ELF-1 (cell line): ENCODE measurements around the gene NADK.

ENCODE experiments used
- DNase-seq: peaks from one replicate; pipeline ENCODE4 v3.0.0-alpha.2; 2016; ENCODE audit warnings: low read depth, low spot score

Gene NADK, protein sequence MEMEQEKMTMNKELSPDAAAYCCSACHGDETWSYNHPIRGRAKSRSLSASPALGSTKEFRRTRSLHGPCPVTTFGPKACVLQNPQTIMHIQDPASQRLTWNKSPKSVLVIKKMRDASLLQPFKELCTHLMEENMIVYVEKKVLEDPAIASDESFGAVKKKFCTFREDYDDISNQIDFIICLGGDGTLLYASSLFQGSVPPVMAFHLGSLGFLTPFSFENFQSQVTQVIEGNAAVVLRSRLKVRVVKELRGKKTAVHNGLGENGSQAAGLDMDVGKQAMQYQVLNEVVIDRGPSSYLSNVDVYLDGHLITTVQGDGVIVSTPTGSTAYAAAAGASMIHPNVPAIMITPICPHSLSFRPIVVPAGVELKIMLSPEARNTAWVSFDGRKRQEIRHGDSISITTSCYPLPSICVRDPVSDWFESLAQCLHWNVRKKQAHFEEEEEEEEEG

DNA sequence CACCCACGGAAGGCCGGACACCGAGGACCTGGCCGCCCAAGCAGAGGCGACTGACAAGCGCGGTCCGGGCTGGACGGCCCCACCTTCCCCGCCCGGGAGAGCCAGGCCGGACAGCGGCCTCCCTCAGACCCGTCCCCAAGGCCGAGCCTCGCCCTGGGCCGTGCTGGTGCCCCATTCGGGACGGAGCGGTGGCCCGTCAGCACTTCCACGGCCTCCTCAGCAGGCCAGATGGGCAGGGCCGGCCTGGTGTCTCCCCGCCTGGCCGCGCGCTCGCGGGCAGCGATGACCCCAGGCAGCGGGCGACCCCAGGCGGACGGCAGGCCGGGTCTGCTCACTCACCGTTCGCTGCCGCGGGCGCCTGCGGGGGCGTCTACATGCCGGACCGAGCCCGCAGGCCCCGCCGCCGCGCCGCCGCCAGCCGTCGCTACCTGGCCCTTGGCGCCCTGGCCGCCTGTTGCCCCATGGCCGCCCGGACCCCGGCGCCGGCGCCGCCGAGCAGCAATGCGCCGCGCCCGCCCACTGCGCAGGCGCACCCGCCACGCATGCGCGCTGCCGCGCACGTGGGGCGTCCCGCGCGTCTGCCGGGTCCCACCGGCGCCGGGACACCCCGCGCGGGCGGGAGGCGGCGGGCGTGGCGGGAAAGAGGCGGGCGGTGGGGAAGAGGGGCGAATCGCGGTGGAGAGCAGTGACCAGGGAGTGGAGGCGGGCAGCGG, at the start of gene NADK:
Gene NADK, minus strand, starts transcription at position 521 of the 713 bp plus-strand sequence. CDS start 13,064 bp downstream, outside the sequence.
- peak; percentile 44 for DNase-seq

GRCh38 chr1:1827089-1827848, 49.0 kb upstream of the NADK start:
- DNase-seq: no peak

DNA sequence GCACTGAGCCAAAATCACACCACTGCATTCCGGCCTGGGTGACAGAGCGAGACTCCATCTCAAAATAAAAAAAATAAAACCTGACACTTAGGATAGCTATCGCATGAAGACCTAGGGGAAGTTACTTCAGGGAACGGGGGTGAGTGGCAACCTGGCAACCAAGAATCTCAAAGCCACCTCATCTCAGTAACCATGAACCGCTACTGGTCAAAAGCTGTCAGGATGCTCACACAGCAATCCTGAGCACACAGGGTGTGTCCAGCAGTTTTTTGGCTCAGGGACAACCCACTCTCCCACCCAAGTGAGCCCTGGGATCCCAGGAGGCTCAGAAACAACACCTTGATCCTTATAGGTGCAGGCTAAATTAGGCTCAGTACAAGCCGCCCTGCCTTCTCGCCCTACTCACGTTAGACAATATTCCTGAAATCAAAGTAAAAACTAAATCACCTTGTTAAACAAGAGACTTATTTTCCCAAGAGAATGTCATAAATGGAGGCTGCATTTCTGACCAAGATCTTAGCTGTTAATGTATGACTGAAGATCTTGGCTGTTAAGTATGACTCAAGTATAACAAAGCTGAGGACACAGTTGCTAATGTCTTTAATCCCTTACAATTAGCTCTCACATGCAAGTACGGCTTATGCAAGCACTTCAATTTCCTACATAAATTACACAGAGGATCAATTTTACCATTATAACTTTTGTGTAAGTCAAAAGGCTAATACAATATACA, 48.3 kb upstream of the NADK start:
- no peak for DNase-seq

GRCh38 chr1:1825217-1825616, 46.9 kb upstream of the NADK start:
- DNase-seq: no peak

GRCh38 chr1:1819762-1820161, 41.5 kb upstream of the NADK start:
- no peak for DNase-seq

- no peak for DNase-seq
These were observed 39.0 kb upstream of the NADK start for GRCh38 chr1:1817221-1817620.

GRCh38 chr1:1815606-1816281, 37.5 kb upstream of the NADK start:
- no peak for DNase-seq

GRCh38 chr1:1809489-1809888, 31.2 kb upstream of the NADK start:
- no peak for DNase-seq

DNA sequence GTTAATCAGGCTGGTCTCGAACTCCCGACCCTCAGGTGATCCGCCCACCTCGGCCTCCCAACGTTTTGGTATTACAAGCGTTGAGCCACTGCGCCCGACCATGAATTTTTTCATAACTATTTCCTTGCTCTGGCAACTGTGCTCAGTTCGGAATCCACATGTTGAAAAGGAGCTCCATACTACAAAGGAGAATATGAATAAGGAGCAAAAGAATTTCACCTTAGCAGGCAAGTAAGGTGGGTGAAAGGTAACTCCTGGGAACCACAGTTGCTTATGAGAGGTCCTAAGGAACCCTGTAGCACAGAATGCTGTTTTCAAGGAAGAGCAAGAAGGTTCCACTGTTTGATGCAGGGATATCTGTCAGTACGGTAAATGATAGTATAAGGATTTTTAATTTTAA, 29.9 kb upstream of the NADK start:
- no peak for DNase-seq

DNA sequence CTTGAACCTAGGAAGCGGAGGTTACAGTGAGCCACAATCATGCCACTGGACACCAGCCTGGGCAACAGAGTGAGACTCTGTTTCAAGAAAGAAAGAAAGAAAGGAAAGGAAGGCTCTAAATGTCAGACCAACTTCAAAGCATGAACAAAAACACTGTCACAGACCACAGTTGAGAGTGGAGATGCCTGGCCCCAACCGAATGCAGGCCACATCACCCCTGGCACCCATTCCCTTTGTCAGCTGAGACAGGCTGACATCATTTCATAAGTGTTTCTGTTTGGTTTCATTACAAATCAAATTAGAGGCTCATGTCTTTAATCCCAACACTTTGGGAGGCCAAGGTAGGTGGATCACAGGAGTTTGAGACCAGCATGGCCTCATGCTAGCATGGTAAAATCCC, 28.6 kb upstream of the NADK start:
- no peak for DNase-seq

DNA sequence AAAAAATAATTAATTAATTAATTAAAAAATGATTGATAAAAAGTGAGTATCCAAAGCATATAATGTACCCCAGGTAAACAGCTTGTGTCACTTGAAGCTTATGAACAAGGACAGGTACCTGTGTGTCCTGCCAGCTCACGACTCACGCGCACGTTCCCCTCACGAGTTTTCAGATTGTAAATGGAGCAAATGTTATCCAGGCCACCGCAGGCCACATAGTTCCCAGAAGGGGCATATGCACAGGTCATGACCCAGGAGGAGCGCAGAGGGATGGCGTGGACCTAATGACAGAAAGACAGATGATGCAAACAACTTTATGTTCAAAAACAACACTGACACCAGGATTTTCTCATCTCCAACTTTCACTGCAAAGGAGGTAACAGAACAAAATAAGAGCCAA, 26.0 kb upstream of the NADK start:
- no peak for DNase-seq

DNA sequence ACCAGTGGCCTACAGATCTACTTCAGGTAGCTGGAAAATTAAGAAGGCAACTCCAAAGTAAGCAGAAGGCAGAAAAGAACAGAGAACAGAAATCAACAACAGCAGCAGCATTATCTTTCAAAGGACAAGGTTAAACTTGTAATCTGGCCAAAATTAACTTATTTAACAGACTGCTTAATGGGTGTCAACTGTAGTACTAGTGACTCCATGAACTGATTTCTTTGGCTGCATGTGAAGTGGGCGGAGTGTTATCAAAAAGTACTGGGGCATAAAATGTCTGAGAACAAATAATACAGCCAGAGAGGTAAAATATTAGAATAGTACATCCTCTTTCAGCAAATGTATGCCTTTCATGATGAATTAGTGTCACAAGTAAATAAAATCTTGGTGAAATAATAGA, 24.6 kb upstream of the NADK start:
- DNase-seq: no peak

DNA sequence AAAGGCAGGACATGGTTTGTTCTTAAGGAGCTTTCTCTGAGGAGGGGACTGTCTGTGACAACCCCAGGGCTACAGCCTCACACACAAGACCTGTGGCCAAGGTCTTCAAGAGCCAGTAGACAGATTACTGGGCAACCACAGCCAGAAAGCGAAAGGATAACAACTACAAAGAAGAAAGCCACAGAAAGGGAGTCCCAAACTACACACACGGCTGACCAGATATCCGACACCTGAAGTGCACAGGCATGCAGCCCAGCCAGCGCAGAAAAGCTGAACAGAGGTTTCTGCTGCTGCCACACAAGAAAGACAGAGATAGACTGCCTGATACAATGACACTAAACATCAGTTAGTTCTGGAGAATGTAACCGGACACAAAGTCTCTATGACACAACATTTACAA, 21.4 kb upstream of the NADK start:
- no peak for DNase-seq

DNA sequence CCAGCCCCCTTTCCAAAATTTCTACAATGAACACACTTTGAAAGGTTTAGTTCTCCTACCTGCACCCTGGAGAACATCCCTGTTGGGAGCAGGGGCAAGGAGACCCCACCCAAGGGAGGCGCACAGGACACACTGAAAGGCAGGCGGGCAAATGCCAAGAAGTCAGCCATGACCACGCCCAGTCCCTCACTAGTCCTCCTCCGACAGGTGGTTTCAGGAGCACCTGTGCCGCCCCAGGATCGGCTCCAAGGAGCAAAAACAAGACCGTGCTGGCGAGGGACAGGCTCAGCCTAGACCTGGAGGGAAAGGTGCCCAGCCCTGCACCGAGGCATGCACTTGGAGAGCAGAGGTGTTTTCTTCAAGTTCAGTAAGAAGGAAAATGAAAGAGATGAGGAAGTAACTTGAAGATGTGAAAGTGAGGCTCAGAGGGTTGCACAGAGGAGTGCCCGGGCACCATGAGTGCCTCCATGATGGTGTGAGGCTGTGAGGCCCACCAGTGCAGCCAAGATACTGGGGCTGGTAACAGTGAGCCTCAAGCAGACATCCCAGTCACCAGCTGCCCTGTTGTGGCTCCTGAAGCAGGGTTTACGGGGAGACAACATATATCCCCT, 19.6 kb upstream of the NADK start:
- no peak for DNase-seq

DNA sequence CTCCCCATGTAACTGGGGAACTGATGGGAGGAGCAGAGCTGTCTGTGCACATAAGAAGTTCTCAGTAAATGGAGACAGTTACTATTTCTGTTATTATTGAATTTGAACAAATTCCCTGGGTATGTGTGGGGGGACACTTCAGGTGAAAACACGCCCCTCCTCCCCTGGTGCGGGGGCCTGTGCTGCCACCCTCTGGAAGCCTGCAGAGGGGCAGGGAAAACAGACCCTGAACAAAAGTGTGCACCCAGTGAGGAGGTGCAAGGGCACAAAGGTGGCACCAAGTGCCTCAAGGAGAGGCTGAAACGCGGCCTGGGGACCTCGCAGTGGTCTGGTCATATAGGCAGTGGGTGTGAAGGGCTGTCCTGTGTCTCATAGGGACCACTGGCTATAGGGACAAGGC, 18.2 kb upstream of the NADK start:
- no peak for DNase-seq

GRCh38 chr1:1794999-1795398, 16.7 kb upstream of the NADK start:
- DNase-seq: no peak

GRCh38 chr1:1793481-1794244, 15.4 kb upstream of the NADK start:
- no peak for DNase-seq

DNA sequence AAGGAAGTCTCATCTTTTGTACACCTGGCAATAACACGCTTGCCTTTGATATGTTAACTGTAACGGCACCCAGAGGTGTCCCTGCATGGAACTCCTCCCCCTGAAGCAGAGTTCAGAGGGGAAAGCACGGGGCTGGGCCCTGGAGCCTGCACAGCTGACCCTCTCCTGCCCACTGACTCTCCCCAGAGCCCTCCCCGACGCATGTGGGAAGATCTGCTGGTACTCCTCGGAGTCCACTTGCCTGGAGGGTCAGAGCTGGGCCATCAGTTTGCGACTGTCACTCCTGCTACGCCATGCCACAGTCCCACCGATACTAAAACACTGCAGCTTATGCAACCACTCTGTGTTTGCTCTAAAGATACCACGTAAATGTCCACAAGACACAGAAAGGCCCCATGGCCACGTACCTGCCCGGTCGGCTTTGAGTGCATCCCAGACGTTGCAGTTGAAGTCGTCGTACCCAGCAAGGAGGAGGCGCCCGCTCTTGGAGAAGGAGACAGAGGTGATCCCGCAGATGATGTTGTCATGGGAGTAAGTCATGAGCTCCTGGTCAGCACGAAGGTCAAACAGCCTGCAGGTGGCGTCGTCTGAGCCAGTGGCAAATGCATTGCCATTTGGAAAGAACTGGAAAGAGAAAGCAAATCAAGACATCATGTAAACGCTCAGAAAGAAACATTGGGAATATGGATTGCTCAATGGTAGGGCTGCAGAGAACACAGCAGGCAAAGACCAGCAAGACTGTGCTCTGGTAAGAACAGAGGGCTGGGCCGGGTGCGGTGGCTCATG, 10.6 kb upstream of the NADK start:
- peak; percentile 32 for DNase-seq

DNA sequence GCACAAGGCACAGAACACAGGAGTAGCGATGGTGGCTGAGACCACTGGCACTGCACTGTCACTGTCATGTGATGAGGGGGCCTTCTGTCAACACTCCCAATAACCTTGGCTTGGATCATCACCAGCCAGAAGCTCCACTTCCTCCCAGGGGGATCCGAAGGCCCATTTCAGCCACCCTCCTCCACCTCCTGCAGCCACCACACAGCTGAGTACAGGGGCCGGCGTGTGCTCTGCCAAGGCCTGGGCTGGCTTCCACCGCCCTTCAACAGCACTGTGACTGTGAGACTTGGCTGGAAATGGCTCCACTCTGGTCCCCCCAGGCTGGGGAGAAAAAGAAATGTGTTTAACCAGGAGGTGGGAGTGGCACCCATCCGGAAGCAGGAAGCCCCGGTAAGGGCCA, 9.9 kb upstream of the NADK start:
- DNase-seq: no peak
